Keratinocyte (primary cell): Measurements from ENCODE around the gene POLR2C. TPM values are rescaled to one million over a fixed set of nuclear protein-coding genes. Genes with fewer than 3 reads are reported as not detected.
A peak's percentile ranks its signal among the peaks of the same experiment; 100 is the strongest.

Experiments used
- DNase-seq: peaks from one replicate; pipeline ENCODE4 v3.0.0-alpha.2; 2011; ENCODE audit warnings: low read depth, missing footprints, low spot score
- FAIRE-seq: peaks from 2 replicates; lab custom pipeline; 2011; peaks lifted over from hg19 to GRCh38; lab: Jason Lieb, UNC
- H2AFZ ChIP-seq: 2 replicates; pipeline ENCODE4 v1.6.0; 2012; ENCODE audit warnings: low read length, control low read depth, inconsistent platforms; ENCODE audit not compliant: control insufficient read depth
- H3K27ac ChIP-seq: 2 replicates; pipeline ENCODE4 v1.5.1; 2011; ENCODE audit warnings: low read length; ENCODE audit not compliant: control insufficient read depth, insufficient read depth
- H3K27me3 ChIP-seq: 3 replicates; pipeline ENCODE4 v1.6.0; 2011; ENCODE audit warnings: low read length; ENCODE audit not compliant: control insufficient read depth, insufficient read depth; ENCODE audit errors: extremely low read depth
- H3K36me3 ChIP-seq, 2 experiments: 2 replicates in 1 of 2; 3 replicates in 1 of 2; pipeline ENCODE4 v1.5.1; 2011; ENCODE audit warnings: low read length in 2 of 2, mild to moderate bottlenecking in 1 of 2; ENCODE audit not compliant: control insufficient read depth in 2 of 2, insufficient read depth in 2 of 2; ENCODE audit errors: extremely low read depth in 1 of 2
- H3K4me1 ChIP-seq: 3 replicates; pipeline ENCODE4 v1.5.1; 2011; ENCODE audit warnings: low read length; ENCODE audit not compliant: control insufficient read depth, insufficient read depth; ENCODE audit errors: extremely low read depth
- H3K4me2 ChIP-seq: 3 replicates; pipeline ENCODE4 v1.6.0; 2011; ENCODE audit warnings: low read depth, low read length; ENCODE audit not compliant: control insufficient read depth, insufficient read depth; ENCODE audit errors: extremely low read depth
- H3K4me3 ChIP-seq, 3 experiments: fragments of 200-600 bp in 1 of 3; sonication (generic) in 1 of 3; 2 replicates in 2 of 3; 3 replicates in 1 of 3; pipeline ENCODE4 v1.5.1; 2011 to 2016; ENCODE audit warnings: low read length in 3 of 3, mild to moderate bottlenecking in 3 of 3, control low read depth in 2 of 3, inconsistent platforms in 1 of 3, low read depth in 1 of 3, mixed read lengths in 1 of 3, mixed run types in 1 of 3, moderate library complexity in 1 of 3; ENCODE audit not compliant: control insufficient read depth in 2 of 3, insufficient read depth in 2 of 3; ENCODE audit errors: extremely low read depth in 1 of 3
- H3K79me2 ChIP-seq: 2 replicates; pipeline ENCODE4 v1.6.0; 2012; ENCODE audit warnings: low read length; ENCODE audit not compliant: control insufficient read depth, insufficient read depth
- H3K9ac ChIP-seq: 3 replicates; pipeline ENCODE4 v1.6.0; 2011; ENCODE audit warnings: low read length; ENCODE audit not compliant: control insufficient read depth, insufficient read depth; ENCODE audit errors: extremely low read depth
- H3K9me1 ChIP-seq: 3 replicates; pipeline ENCODE4 v1.6.0; 2011; ENCODE audit warnings: low read length; ENCODE audit not compliant: control insufficient read depth, insufficient read depth; ENCODE audit errors: extremely low read depth
- H3K9me3 ChIP-seq: 2 replicates; pipeline ENCODE4 v1.5.1; 2012; ENCODE audit warnings: low read depth, low read length; ENCODE audit not compliant: control insufficient read depth
- H4K20me1 ChIP-seq: 3 replicates; pipeline ENCODE4 v1.6.0; 2011; ENCODE audit warnings: low read length; ENCODE audit not compliant: control insufficient read depth, insufficient read depth; ENCODE audit errors: extremely low read depth
- CTCF ChIP-seq, 3 experiments: IDR thresholded peaks in 1 of 3; conservative IDR thresholded peaks in 1 of 3; optimal IDR thresholded peaks in 1 of 3; 2 replicates in 2 of 3; 3 replicates in 1 of 3; pipeline versions ENCODE3 to v1.5.1; 2011; ENCODE audit warnings: low read length in 3 of 3, mild to moderate bottlenecking in 3 of 3, moderate library complexity in 2 of 3, control low read depth in 1 of 3, inconsistent platforms in 1 of 3; ENCODE audit not compliant: insufficient read depth in 2 of 3; ENCODE audit errors: extremely low read depth in 1 of 3
- EZH2 ChIP-seq: IDR thresholded peaks from one replicate; pipeline ENCODE4 v1.6.1; 2012; ENCODE audit warnings: inconsistent platforms, mild to moderate bottlenecking, low read length, moderate library complexity
- dilution Hi-C: fragments of 300-500 bp; cut with MboI; formaldehyde crosslinking; loops from one replicate; pipeline ENCODE4 v1.7.0; 2020; ENCODE audit warnings: low sequenced_read_pairs; ENCODE audit not compliant: extremely low pct_ligation_motif_present
- polyA plus RNA-seq, 5 experiments: library from polyadenylated mRNA; depleted of rRNA in 3 of 5; stranded (reverse) in 3 of 5; stranded (forward) in 1 of 5; unstranded in 1 of 5; fragments of >200 nt; gene quantifications; 1 replicate in 1 of 5; 2 replicates in 3 of 5; 3 replicates in 1 of 5; pipeline versions ENCODE4 v1.2.1 to v1.2.3, GENCODE V29; 2011 to 2012; ENCODE audit warnings: missing spikeins in 2 of 5, low read depth in 1 of 5, low replicate concordance in 1 of 5

Gene POLR2C
- polyA plus RNA-seq, 1 donor (not counting 4 experiments of a cell fraction or from before 2014, with no cell fraction given) = 74.6 TPM

GRCh38 chr16:57486858-57487834 lies 24.7 kb downstream of the POLR2C start:
- DNase-seq (no peak), FAIRE-seq (no peak)
- dilution Hi-C loops = no loop called here
- Histone ChIP-seq H4K20me1 (no peaks in the 10 kb centered on the region), H3K9ac (peak overlapping the region; percentile 37), H3K4me3 (peak overlapping the region in 1 of 3 experiments; percentile 44), H3K9me1 (no peaks in the 10 kb centered on the region), H2AFZ (peak overlapping the region; percentile 93), H3K79me2 (no peaks in the 10 kb centered on the region), H3K4me1 (peaks cover 21% of the 10 kb centered on the region), H3K27me3 (no peaks in the 10 kb centered on the region), H3K27ac (no peak overlapping the region), H3K36me3 (no peaks in the 10 kb centered on the region), H3K4me2 (peak overlapping the region; percentile 62), H3K9me3 (no peaks in the 10 kb centered on the region)
- TF ChIP-seq CTCF (optimal IDR thresholded peaks at IDR 0.05 in 1 of 3, IDR thresholded peaks at IDR 0.05 in 1 of 3, conservative IDR thresholded peaks at IDR 0.05 in 1 of 3; ENCODE audit: extremely low read depth in 1 of 3, insufficient read depth in 2 of 3, low read length in 3 of 3) = no peak
- TF ChIP-seq EZH2 = no peak

GRCh38 chr16:57489229-57489628 lies 26.8 kb downstream of the POLR2C start:
- no peaks in the 10 kb centered on the region for H3K36me3 ChIP-seq
- H3K4me3 ChIP-seq = no peak overlapping the region
- no peaks in the 10 kb centered on the region for H3K27me3 ChIP-seq
- no peak overlapping the region for H2AFZ ChIP-seq
- no peaks in the 10 kb centered on the region for H3K9me1 ChIP-seq
- H3K9me3 ChIP-seq = no peaks in the 10 kb centered on the region
- H4K20me1 ChIP-seq = no peaks in the 10 kb centered on the region
- TF ChIP-seq CTCF (optimal IDR thresholded peaks at IDR 0.05 in 1 of 3, IDR thresholded peaks at IDR 0.05 in 1 of 3, conservative IDR thresholded peaks at IDR 0.05 in 1 of 3; ENCODE audit: extremely low read depth in 1 of 3, insufficient read depth in 2 of 3, low read length in 3 of 3) (no peak), EZH2 (no peak)
- DNase-seq = no peak
- no peak overlapping the region for H3K9ac ChIP-seq
- dilution Hi-C loops = no loop called here
- FAIRE-seq = no peak
- H3K4me1 ChIP-seq = peaks cover 17% of the 10 kb centered on the region
- H3K4me2 ChIP-seq = no peak overlapping the region
- no peaks in the 10 kb centered on the region for H3K79me2 ChIP-seq
- H3K27ac ChIP-seq = no peak overlapping the region
